SHP77 treated with DMSO at 0.1 percent for 48 hours (cell line): ENCODE results near the gene PARD3B.

Experiments
- DNase-seq: peaks from one replicate; lab custom pipeline; 2025; lab: John Stamatoyannopoulos, UW

PARD3B gene

GRCh38 chr2:205656461-205656860 lies 1111.2 kb downstream of the PARD3B start:
- DNase-seq = no peak

GRCh38 chr2:205656941-205657340 lies 1111.7 kb downstream of the PARD3B start:
- DNase-seq = no peak

GRCh38 chr2:205657579-205657978 lies 1112.3 kb downstream of the PARD3B start:
- DNase-seq = no peak

GRCh38 chr2:205658068-205658467 lies 1112.8 kb downstream of the PARD3B start:
- DNase-seq = no peak

- no peak for DNase-seq
Observed at GRCh38 chr2:205658572-205658971, 1113.3 kb downstream of the PARD3B start.

- no peak for DNase-seq
Observed at GRCh38 chr2:205659922-205660321, 1114.6 kb downstream of the PARD3B start.

GRCh38 chr2:205660521-205661124 lies 1115.3 kb downstream of the PARD3B start:
- DNase-seq = no peak

- DNase-seq = no peak
Observed at GRCh38 chr2:205661281-205661680, 1116.0 kb downstream of the PARD3B start.

GRCh38 chr2:205662206-205662965 lies 1117.1 kb downstream of the PARD3B start:
- no peak for DNase-seq

- no peak for DNase-seq
Observed at GRCh38 chr2:205665791-205666190, 1120.5 kb downstream of the PARD3B start.
